ENCODE measurements around the gene FEM1A.

Gene FEM1A

GRCh38 chr19:4849019-4849418, 57.5 kb downstream of the FEM1A start:
- DNase-seq (ENCODE audit: low read depth): no peak

Measured in activated T-cell treated with anti-CD3 and anti-CD28 coated beads for 24 hours (primary cell).